CD14-positive monocyte (primary cell): Measurements from ENCODE around the gene FABP1. TPM values are rescaled to one million over a fixed set of nuclear protein-coding genes. Genes with fewer than 3 reads are reported as not detected.

ENCODE experiments used
- DNase-seq, 3 donors: peaks; one replicate each; pipeline ENCODE4 v3.0.0-alpha.2; 2011 to 2022
- H2AFZ ChIP-seq: 2 replicates; pipeline ENCODE4 v1.6.0; 2012; ENCODE audit warnings: mild to moderate bottlenecking, low read depth, low read length, inconsistent platforms; ENCODE audit not compliant: insufficient read depth, poor library complexity, severe bottlenecking
- H3K27ac ChIP-seq, 2 donors: 1 replicate in 1 of 2; 2 replicates in 1 of 2; pipeline ENCODE4 v1.5.1; 2012 to 2013; ENCODE audit warnings: low read length in 2 of 2, control low read depth in 1 of 2, inconsistent platforms in 1 of 2, low read depth in 1 of 2, mild to moderate bottlenecking in 1 of 2
- H3K27me3 ChIP-seq, 2 donors: one replicate each; pipeline versions ENCODE4 v1.6.0 to v1.6.1; 2011 to 2013; ENCODE audit warnings: low read length in 2 of 2; ENCODE audit not compliant: control insufficient read depth in 2 of 2, insufficient read depth in 2 of 2
- H3K36me3 ChIP-seq, 2 donors: replicated peaks in 1 of 2; 1 replicate in 1 of 2; 2 replicates in 1 of 2; pipeline versions ENCODE4 v1.5.1 to v1.6.1; 2012 to 2013; ENCODE audit warnings: low read length in 2 of 2, control low read depth in 1 of 2, inconsistent platforms in 1 of 2, mild to moderate bottlenecking in 1 of 2; ENCODE audit not compliant: insufficient read depth in 2 of 2, control insufficient read depth in 1 of 2
- H3K4me1 ChIP-seq, 2 donors: 1 replicate in 1 of 2; 2 replicates in 1 of 2; pipeline versions ENCODE4 v1.5.1 to v1.6.1; 2012 to 2013; ENCODE audit warnings: low read length in 2 of 2, control low read depth in 1 of 2, inconsistent platforms in 1 of 2, mild to moderate bottlenecking in 1 of 2, moderate library complexity in 1 of 2; ENCODE audit not compliant: insufficient read depth in 2 of 2, control insufficient read depth in 1 of 2
- H3K4me2 ChIP-seq: replicated peaks from 2 replicates; pipeline ENCODE3; 2012; ENCODE audit warnings: low read length, moderate library complexity, mild to moderate bottlenecking; ENCODE audit not compliant: poor library complexity, severe bottlenecking; ENCODE audit errors: extremely low read depth
- H3K4me3 ChIP-seq, 3 experiments: fragments of 200-600 bp in 1 of 3; sonication (generic) in 1 of 3; replicated peaks in 1 of 3; 1 replicate in 2 of 3; 2 replicates in 1 of 3; pipeline ENCODE4 v1.5.1; 2011 to 2013; ENCODE audit warnings: low read length in 3 of 3, mild to moderate bottlenecking in 3 of 3, control low read depth in 2 of 3, low read depth in 2 of 3, inconsistent platforms in 1 of 3, moderate library complexity in 1 of 3
- H3K79me2 ChIP-seq: 2 replicates; pipeline ENCODE4 v1.6.0; 2012; ENCODE audit warnings: mild to moderate bottlenecking, control low read depth, inconsistent platforms, low read length, moderate library complexity; ENCODE audit not compliant: insufficient read depth
- H3K9ac ChIP-seq: 2 replicates; pipeline ENCODE4 v1.6.0; 2017; ENCODE audit warnings: low read length, mild to moderate bottlenecking; ENCODE audit not compliant: insufficient read depth, poor library complexity, severe bottlenecking
- H3K9me3 ChIP-seq, 2 donors: replicated peaks in 1 of 2; 1 replicate in 1 of 2; 2 replicates in 1 of 2; pipeline versions ENCODE4 v1.5.1 to v1.6.1; 2012 to 2013; ENCODE audit warnings: low read length in 2 of 2, control low read depth in 1 of 2; ENCODE audit not compliant: control insufficient read depth in 1 of 2, insufficient read depth in 1 of 2
- H4K20me1 ChIP-seq: 2 replicates; pipeline ENCODE4 v1.6.0; 2012; ENCODE audit warnings: mild to moderate bottlenecking, low read length, control low read depth, moderate library complexity; ENCODE audit not compliant: insufficient read depth
- H3K27ac Mint-ChIP-seq, 7 donors: one replicate each; pipeline ENCODE4 v1.8.0; 2020; ENCODE audit warnings: mild to moderate bottlenecking in 7 of 7, mixed read lengths in 7 of 7, moderate library complexity in 6 of 7, inconsistent platforms in 2 of 7
- H3K27me3 Mint-ChIP-seq, 3 donors: one replicate each; pipeline ENCODE4 v1.8.0; 2021 to 2022; ENCODE audit warnings: low read depth in 3 of 3, mild to moderate bottlenecking in 3 of 3, mixed read lengths in 3 of 3, moderate library complexity in 3 of 3, inconsistent platforms in 1 of 3
- H3K36me3 Mint-ChIP-seq, 2 donors: one replicate each; pipeline ENCODE4 v1.8.0; 2020; ENCODE audit warnings: mixed read lengths in 2 of 2, inconsistent platforms in 1 of 2, mild to moderate bottlenecking in 1 of 2
- H3K4me1 Mint-ChIP-seq: one replicate; pipeline ENCODE4 v1.8.0; 2020; ENCODE audit warnings: mild to moderate bottlenecking, mixed read lengths
- H3K4me3 Mint-ChIP-seq, 2 donors: one replicate each; pipeline ENCODE4 v1.8.0; 2020; ENCODE audit warnings: mild to moderate bottlenecking in 2 of 2, mixed read lengths in 2 of 2, moderate library complexity in 1 of 2
- H3K9me3 Mint-ChIP-seq, 7 donors: one replicate each; pipeline ENCODE4 v1.8.0; 2020 to 2022; ENCODE audit warnings: mixed read lengths in 7 of 7, mild to moderate bottlenecking in 6 of 7, moderate library complexity in 6 of 7, inconsistent platforms in 2 of 7
- CTCF ChIP-seq: fragments of 200-600 bp; IDR thresholded peaks from one replicate; pipeline ENCODE4 v1.8.0; 2022; ENCODE audit warnings: antibody characterized with exemption, mild to moderate bottlenecking
- WGBS: methylation state at CpG from one replicate; pipeline ENCODE4 v1.1.5; 2013; ENCODE audit warnings: missing lambda C conversion rate; ENCODE audit not compliant: insufficient coverage; 5-methylcytosine and 5-hydroxymethylcytosine counted together
- intact Hi-C, 2 donors: fragments of 100-400 bp; cut with micrococcal nuclease; formaldehyde crosslinking; loops; one replicate each; pipeline versions ENCODE4 v1.15.0 to v1.15.1; 2023
- polyA plus RNA-seq, 3 donors: library from polyadenylated mRNA; depleted of rRNA in 1 of 3; unstranded in 2 of 3; stranded (reverse) in 1 of 3; fragments of 300-500 nt in 2 of 3; fragments of >200 nt in 1 of 3; fragmentation: Illumina TruSeq in 2 of 3; gene quantifications; 1 replicate in 2 of 3; 2 replicates in 1 of 3; pipeline ENCODE4 v1.2.3, GENCODE V29; 2012 to 2021

Gene FABP1
- polyA plus RNA-seq, 3 donors = not detected

DNA sequence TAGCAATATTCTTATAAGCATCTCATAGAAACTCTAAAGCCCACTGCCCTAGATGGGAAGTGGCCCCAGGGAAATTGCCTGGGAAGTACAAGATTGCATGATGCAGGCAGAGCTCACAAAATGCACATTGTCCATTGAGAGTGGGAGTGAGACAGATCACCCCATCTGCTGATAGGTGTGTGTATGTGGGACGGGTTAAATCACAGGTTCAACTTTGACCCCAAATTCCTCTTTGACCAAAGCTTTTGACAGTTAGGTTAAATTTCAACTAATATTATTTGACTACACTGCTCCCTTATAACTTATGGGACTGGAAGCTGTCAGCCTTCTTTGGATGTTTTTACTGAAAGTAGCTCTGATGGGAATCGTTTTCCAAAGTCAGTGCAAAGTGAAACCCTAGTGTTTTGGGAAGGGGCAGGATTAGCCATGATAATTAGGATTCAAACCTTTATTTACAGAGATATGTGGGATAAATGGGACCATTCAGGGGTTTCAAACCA is 11.4 kb upstream of the FABP1 start:
- TF ChIP-seq CTCF = no peak
- Mint-ChIP-seq H3K36me3 (no peaks in the 10 kb centered on the region), H3K4me1 (no peaks in the 10 kb centered on the region), H3K27ac (no peak overlapping the region), H3K27me3 (peaks cover 9 to 14% (median 12%) of the 10 kb centered on the region in 3 donors), H3K4me3 (no peak overlapping the region), H3K9me3 (peaks cover 5 to 18% (median 7%) of the 10 kb centered on the region in 7 donors)
- no peak for DNase-seq
- Histone ChIP-seq H3K9me3 (no peaks in the 10 kb centered on the region), H3K4me1 (no peaks in the 10 kb centered on the region), H3K4me2 (no peak overlapping the region), H2AFZ (no peak overlapping the region), H3K79me2 (no peaks in the 10 kb centered on the region), H3K36me3 (no peaks in the 10 kb centered on the region), H4K20me1 (no peaks in the 10 kb centered on the region), H3K27ac (no peak overlapping the region), H3K4me3 (no peak overlapping the region), H3K9ac (no peak overlapping the region), H3K27me3 (peaks cover 0 to 3% of the 10 kb centered on the region in 2 donors)
- intact Hi-C loops = no loop called here
- no CpG with 5 or more reads among the region's 2 CpGs for WGBS

GRCh38 chr2:88137833-88138232 is 10.0 kb upstream of the FABP1 start:
- TF ChIP-seq CTCF = no peak
- H3K4me3 ChIP-seq = no peak overlapping the region
- Mint-ChIP-seq H3K27me3 (peaks cover 9 to 12% (median 12%) of the 10 kb centered on the region in 3 donors), H3K4me3 (no peak overlapping the region), H3K9me3 (peaks cover 3 to 11% (median 7%) of the 10 kb centered on the region in 7 donors), H3K4me1 (no peaks in the 10 kb centered on the region), H3K36me3 (no peaks in the 10 kb centered on the region), H3K27ac (no peak overlapping the region)
- no CpG with 5 or more reads among the region's 4 CpGs for WGBS
- H3K4me1 ChIP-seq = no peaks in the 10 kb centered on the region
- H3K36me3 ChIP-seq = no peaks in the 10 kb centered on the region
- intact Hi-C loops = no loop called here
- H3K4me2 ChIP-seq = no peak overlapping the region
- no peaks in the 10 kb centered on the region for H3K79me2 ChIP-seq
- no peak for DNase-seq
- H3K9ac ChIP-seq = no peak overlapping the region
- H3K9me3 ChIP-seq = no peaks in the 10 kb centered on the region
- H2AFZ ChIP-seq = no peak overlapping the region
- H3K27me3 ChIP-seq = peaks cover 0 to 3% of the 10 kb centered on the region in 2 donors
- H3K27ac ChIP-seq = no peak overlapping the region
- H4K20me1 ChIP-seq = no peaks in the 10 kb centered on the region
